GM18507 (cell line): ENCODE data around the gene FCSK.

Experiments
- DNase-seq: peaks from one replicate; pipeline ENCODE4 v3.0.0; 2011; ENCODE audit warnings: low read depth; ENCODE audit not compliant: insufficient read length; ENCODE audit errors: extremely low spot score
- FAIRE-seq: peaks from 2 replicates; lab custom pipeline; 2011; peaks lifted over from hg19 to GRCh38; lab: Jason Lieb, UNC

The FCSK gene

DNA sequence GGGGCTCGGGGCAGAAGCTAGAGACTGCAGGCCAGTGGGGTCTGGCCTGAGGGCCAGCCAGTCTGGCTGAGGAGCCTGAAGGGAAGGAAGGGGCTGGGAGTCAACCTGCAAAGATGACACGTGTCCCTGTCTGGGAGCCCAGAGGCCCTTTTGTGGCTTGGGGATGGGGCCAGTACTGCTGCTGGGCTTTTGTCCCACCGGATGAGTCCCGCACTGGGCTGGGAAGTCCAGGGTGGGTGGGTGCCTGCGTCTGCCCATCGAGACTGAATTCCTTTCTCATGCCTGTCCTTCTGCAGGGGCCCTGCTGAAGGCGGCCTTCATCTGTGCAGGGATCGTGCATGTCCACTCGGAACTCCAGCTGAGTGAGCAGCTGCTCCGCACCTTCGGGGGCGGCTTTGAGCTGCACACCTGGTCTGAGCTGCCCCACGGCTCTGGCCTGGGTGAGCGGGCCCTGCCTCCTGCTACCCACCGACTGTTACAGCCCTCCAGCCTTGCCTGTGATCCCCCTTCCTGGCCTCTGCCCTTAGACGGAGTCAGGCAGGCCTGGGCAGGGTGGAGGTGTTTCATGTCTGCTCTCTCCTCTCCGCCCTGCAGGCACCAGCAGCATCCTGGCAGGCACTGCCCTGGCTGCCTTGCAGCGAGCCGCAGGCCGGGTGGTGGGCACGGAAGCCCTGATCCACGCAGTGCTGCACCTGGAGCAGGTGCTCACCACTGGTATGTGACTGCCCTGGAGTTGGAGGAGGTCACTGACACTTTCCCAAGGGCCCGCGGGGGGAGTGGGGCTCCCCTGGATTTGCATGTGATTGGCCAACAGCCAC lies 20.9 kb downstream of the FCSK start:
- FAIRE-seq (no peak), DNase-seq (no peak)

DNA sequence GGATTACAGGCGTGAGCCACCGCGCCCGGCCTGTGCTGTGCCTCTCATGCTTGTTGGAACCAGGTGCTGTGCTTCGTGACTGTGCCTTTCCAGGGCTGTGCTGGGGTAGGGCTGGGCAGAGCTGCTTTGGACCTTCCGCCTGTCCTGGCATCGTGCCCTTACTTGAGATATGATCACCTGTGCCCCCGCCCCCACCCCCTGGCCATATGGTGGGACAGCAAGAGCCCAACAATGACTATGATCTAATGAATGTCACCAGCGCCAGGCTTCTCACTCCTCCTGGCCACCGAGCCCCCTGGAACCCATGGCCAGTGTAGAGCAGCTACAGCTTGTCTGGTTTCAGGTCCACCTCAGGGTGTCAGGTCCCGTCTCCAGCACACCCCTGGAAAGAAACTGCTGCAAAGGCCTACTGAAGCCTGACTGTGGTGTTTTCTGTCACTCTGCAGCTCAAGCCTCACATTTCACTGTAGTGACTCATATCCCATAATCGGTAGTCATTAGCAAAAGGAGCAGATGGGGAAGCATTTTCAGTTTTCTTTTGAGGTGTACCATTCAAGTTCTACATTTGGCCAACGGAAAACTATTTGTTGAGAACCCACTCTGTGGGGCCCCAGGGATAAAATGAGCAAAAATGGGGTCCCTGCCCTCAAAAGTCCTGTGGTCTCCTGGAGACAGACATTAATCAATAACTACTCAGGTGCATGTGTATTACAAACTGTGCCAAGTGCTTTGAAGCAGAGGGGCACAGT lies 22.1 kb downstream of the FCSK start:
- FAIRE-seq = peak; percentile 99

DNA sequence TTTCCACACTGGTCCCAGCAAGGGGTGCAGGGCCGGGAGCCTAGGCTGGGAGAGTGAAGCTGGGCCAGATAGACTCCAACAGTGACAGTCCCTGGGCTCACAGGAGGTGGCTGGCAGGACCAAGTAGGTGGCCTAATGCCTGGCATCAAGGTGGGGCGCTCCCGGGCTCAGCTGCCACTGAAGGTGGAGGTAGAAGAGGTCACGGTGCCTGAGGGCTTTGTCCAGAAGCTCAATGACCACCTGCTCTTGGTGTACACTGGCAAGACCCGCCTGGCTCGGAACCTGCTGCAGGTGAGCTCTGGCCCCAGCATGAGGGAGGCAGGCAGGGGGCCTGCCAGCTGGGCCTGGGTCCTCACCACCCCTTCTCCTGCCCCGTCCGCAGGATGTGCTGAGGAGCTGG lies 23.8 kb downstream of the FCSK start:
- no peak for FAIRE-seq
- no peak for DNase-seq

More for the DNA sequence above, 22.1 kb downstream of the FCSK start:
- peak; percentile 88 for DNase-seq

- FAIRE-seq (no peak), DNase-seq (no peak)
Observed at GRCh38 chr16:70478912-70479341, 24.5 kb downstream of the FCSK start.

GRCh38 chr16:70480127-70481105 lies 26.0 kb downstream of the FCSK start:
- FAIRE-seq (no peak), DNase-seq (no peak)

DNA sequence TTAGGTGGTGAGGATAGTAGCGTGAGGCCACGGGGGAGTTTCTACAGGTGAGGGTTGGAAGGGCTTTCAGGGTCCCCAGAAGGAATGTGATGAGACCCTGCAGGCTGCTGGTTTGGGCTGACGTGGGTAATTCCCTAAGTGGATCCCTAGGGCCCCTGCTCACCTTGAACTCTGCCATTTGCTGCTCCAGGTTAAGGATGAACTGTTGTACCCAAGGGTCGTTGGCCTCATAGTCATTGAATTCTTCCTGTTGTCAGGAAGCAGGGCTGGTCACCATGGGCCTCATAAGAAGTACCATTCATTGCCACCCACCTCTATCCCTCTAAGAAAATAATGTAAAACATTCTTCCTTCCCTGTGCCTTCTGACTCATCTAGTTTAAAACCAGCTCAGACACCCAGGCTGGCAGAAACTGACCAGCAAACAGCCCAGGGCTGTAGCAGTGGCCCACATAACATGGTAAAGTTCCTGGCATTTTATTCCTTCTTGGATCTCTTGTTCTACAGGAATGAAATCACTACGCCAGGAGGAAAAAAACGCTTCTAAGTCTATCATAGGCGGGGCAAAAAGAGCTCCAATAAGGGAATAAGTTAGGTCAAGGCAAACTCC lies 27.6 kb downstream of the FCSK start:
- no peak for DNase-seq
- no peak for FAIRE-seq

GRCh38 chr16:70482624-70483023 lies 28.2 kb downstream of the FCSK start:
- FAIRE-seq (no peak), DNase-seq (no peak)

GRCh38 chr16:70483426-70483825 lies 29.0 kb downstream of the FCSK start:
- FAIRE-seq (peak; percentile 88), DNase-seq (peak; percentile 35)

GRCh38 chr16:70484867-70485266 lies 30.5 kb downstream of the FCSK start:
- DNase-seq = no peak
- FAIRE-seq = no peak

GRCh38 chr16:70490261-70490660 lies 35.9 kb downstream of the FCSK start:
- FAIRE-seq (no peak), DNase-seq (no peak)

DNA sequence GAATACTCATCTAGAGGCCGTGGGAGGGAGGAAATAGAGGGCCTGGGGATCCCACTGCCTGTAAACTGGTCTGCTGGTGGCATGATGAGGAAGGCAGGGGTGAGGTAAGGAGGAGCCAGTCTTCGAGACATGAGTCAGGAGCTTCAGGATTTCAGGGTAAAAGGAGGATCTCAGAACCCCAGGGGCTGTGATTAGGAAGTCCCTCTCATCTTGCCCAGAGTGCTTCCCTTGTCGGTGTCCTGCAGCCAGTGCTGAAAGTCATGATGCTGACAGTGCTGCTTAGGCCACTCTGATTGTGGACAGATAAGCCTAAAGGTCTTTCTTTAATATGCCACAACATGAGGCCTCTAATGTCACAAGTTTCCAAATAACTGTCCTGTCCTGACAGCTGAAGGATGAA lies 39.4 kb downstream of the FCSK start:
- DNase-seq = no peak
- no peak for FAIRE-seq

- FAIRE-seq (no peak), DNase-seq (no peak)
Observed at GRCh38 chr16:70494202-70494770, 39.9 kb downstream of the FCSK start.

DNA sequence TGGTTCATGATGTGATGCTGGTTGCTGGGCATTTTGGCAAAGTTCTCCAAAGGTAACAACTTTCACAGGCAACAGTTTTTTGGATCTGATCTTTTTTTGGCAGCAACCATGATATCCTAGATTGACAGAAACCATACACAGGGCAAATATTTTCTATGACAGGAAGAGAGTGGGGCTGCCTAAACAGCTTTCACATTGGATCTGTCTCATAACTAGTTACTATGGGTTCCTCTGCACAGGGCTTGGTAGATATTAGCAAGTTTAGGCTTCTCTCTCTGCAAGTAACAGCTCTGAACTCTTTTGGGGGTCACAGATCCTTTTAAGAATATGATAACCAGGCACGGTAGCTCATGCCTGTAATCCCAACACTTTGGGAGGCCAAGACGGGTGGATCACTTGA lies 40.4 kb downstream of the FCSK start:
- no peak for FAIRE-seq
- DNase-seq = no peak

DNA sequence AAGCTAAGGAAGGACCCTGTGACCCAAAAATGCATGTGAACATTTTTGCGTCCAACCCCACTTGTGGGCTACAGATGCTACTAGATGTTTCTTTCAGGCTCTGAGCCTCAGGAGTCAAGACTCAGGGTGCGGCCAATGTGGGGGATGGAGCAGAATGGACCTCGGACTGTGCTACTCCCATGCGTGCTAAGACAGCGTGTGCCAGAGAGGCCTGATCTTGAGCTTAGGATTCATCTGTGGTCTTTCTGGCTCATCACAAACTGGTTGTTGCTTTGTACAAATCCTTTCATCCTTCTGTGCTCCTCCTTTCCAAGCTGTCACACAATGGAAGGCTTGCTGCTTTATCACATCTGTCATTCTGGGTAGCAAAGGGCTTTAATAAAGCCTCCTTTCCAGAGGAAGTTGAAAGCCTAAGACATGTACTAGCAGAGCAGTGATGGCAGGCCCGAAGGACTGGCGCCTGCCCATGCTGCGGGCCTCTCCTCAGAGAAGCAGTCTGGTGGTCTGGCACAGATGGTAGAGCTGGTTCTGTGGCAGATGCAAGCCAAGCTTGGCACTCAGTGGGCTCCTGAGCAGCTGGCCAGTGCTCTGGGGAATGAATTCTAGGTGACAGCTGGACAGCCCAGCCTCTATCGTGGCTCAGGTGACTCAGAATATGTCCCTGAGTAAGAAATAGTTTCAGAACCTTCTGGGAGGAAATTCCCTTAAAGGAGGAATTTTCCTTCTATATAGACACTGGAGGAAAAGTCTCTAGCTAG lies 41.2 kb downstream of the FCSK start:
- FAIRE-seq (no peak), DNase-seq (no peak)

DNA sequence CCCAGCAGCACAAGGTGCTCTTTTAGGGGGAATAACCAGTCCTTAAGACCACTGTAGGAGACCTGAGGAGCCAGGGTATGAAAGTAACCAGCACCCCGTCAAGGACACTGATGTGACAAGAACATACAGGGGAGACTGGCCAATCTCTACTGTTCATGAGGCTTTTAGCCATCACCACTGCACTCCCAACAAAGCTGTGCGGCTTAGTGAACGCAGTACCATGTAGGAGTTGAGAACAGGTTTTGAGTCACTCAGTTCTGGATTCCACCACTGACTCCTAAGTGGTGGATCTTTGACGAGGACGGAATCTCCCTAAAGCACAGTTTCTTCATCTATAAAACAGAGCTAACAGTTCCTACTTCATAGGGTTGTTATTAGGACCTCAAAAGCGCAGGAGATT lies 42.1 kb downstream of the FCSK start:
- no peak for DNase-seq
- FAIRE-seq = no peak

GRCh38 chr16:70508752-70509151 lies 54.4 kb downstream of the FCSK start:
- no peak for DNase-seq
- FAIRE-seq = peak; percentile 71

DNA sequence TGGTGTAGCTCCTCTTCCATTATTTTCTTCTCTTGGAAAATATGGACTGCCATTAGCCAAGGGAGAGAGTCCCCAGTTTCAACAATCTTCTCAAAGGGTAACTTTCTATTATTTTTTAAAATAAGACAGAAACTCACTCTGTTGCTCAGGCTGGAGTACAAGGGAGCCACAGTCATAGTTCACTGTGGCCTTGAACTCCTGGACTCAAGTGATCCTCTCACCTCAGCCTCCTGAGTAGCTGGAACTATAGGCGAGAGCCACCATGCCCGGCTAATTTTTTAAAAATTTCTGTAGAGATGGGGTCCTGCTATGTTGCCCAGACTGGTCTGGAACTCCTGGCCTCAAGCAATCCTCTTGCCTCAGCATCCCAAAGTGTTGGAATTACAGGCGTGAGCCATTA lies 55.8 kb downstream of the FCSK start:
- DNase-seq = no peak
- FAIRE-seq = no peak

- FAIRE-seq (no peak), DNase-seq (no peak)
Observed at GRCh38 chr16:70511833-70512232, 57.4 kb downstream of the FCSK start.
